Dendritic cell treated with granulocyte-macrophage colony-stimulating factor and Interleukin-4, amounts not matched to agents 40 ng/mL and 50 ng/mL, for 4 days (primary cell): ENCODE data around the gene MYLK3.

Experiments used
- H3K27ac Mint-ChIP-seq: one replicate; pipeline ENCODE4 v1.8.0; 2022; ENCODE audit warnings: mild to moderate bottlenecking, mixed read lengths
- H3K27me3 Mint-ChIP-seq: one replicate; pipeline ENCODE4 v1.8.0; 2022; ENCODE audit warnings: mild to moderate bottlenecking, mixed read lengths
- H3K36me3 Mint-ChIP-seq: one replicate; pipeline ENCODE4 v1.8.0; 2022; ENCODE audit warnings: low read depth, mixed read lengths
- H3K4me1 Mint-ChIP-seq: one replicate; pipeline ENCODE4 v1.8.0; 2022; ENCODE audit warnings: low read depth, mixed read lengths
- H3K4me3 Mint-ChIP-seq: one replicate; pipeline ENCODE4 v1.8.0; 2022; ENCODE audit warnings: mild to moderate bottlenecking, moderate library complexity, mixed read lengths
- H3K9me3 Mint-ChIP-seq: one replicate; pipeline ENCODE4 v1.8.0; 2022; ENCODE audit warnings: mixed read lengths
- intact Hi-C: fragments of 100-400 bp; cut with micrococcal nuclease; formaldehyde crosslinking; loops from one replicate; pipeline ENCODE4 v1.15.0; 2022

MYLK3 gene

GRCh38 chr16:46777804-46778203 lies 29.7 kb upstream of the MYLK3 start:
- intact Hi-C loops = no loop called here
- H3K4me1 Mint-ChIP-seq = peaks cover 12% of the 10 kb centered on the region
- H3K27me3 Mint-ChIP-seq = no peaks in the 10 kb centered on the region
- H3K36me3 Mint-ChIP-seq = no peaks in the 10 kb centered on the region
- H3K4me3 Mint-ChIP-seq = no peak overlapping the region
- no peaks in the 10 kb centered on the region for H3K9me3 Mint-ChIP-seq
- H3K27ac Mint-ChIP-seq = no peak overlapping the region

GRCh38 chr16:46775214-46775613 lies 27.1 kb upstream of the MYLK3 start:
- H3K27me3 Mint-ChIP-seq = no peaks in the 10 kb centered on the region
- peaks cover 19% of the 10 kb centered on the region for H3K4me1 Mint-ChIP-seq
- H3K36me3 Mint-ChIP-seq = no peaks in the 10 kb centered on the region
- no peaks in the 10 kb centered on the region for H3K9me3 Mint-ChIP-seq
- no peak overlapping the region for H3K4me3 Mint-ChIP-seq
- H3K27ac Mint-ChIP-seq = no peak overlapping the region
- intact Hi-C loops = no loop called here

- H3K27ac Mint-ChIP-seq = no peak overlapping the region
- H3K36me3 Mint-ChIP-seq = no peaks in the 10 kb centered on the region
- no peaks in the 10 kb centered on the region for H3K9me3 Mint-ChIP-seq
- no peak overlapping the region for H3K4me3 Mint-ChIP-seq
- intact Hi-C loops = no loop called here
- peaks cover 19% of the 10 kb centered on the region for H3K4me1 Mint-ChIP-seq
- no peaks in the 10 kb centered on the region for H3K27me3 Mint-ChIP-seq
Measured at GRCh38 chr16:46774743-46775177, 26.6 kb upstream of the MYLK3 start.

GRCh38 chr16:46772463-46772862 lies 24.3 kb upstream of the MYLK3 start:
- Mint-ChIP-seq H3K27ac (no peak overlapping the region), H3K36me3 (no peaks in the 10 kb centered on the region), H3K4me3 (no peak overlapping the region), H3K27me3 (no peaks in the 10 kb centered on the region), H3K9me3 (no peaks in the 10 kb centered on the region), H3K4me1 (peaks cover 19% of the 10 kb centered on the region)
- intact Hi-C loops = no loop called here

- Mint-ChIP-seq H3K4me3 (no peak overlapping the region), H3K27me3 (no peaks in the 10 kb centered on the region), H3K4me1 (peaks cover 20% of the 10 kb centered on the region), H3K27ac (no peak overlapping the region), H3K9me3 (no peaks in the 10 kb centered on the region), H3K36me3 (no peaks in the 10 kb centered on the region)
- intact Hi-C loops = no loop called here
Measured at GRCh38 chr16:46768809-46769208, 20.7 kb upstream of the MYLK3 start.

GRCh38 chr16:46765050-46765449 lies 16.9 kb upstream of the MYLK3 start:
- intact Hi-C loops = no loop called here
- Mint-ChIP-seq H3K27me3 (peaks cover 3% of the 10 kb centered on the region), H3K4me1 (peaks cover 13% of the 10 kb centered on the region), H3K27ac (no peak overlapping the region), H3K9me3 (no peaks in the 10 kb centered on the region), H3K36me3 (no peaks in the 10 kb centered on the region), H3K4me3 (no peak overlapping the region)

GRCh38 chr16:46763147-46763546 lies 15.0 kb upstream of the MYLK3 start:
- Mint-ChIP-seq H3K36me3 (no peaks in the 10 kb centered on the region), H3K27ac (no peak overlapping the region), H3K9me3 (no peaks in the 10 kb centered on the region), H3K4me3 (no peak overlapping the region), H3K4me1 (peaks cover 13% of the 10 kb centered on the region), H3K27me3 (peaks cover 3% of the 10 kb centered on the region)
- intact Hi-C loops = no loop called here

- Mint-ChIP-seq H3K27me3 (peaks cover 3% of the 10 kb centered on the region), H3K4me1 (peaks cover 13% of the 10 kb centered on the region), H3K4me3 (no peak overlapping the region), H3K36me3 (no peaks in the 10 kb centered on the region), H3K27ac (no peak overlapping the region), H3K9me3 (no peaks in the 10 kb centered on the region)
- intact Hi-C loops = no loop called here
Measured at GRCh38 chr16:46762583-46762982, 14.4 kb upstream of the MYLK3 start.

GRCh38 chr16:46759309-46759708 lies 11.2 kb upstream of the MYLK3 start:
- Mint-ChIP-seq H3K9me3 (no peaks in the 10 kb centered on the region), H3K27ac (no peak overlapping the region), H3K36me3 (no peaks in the 10 kb centered on the region), H3K27me3 (peaks cover 3% of the 10 kb centered on the region), H3K4me3 (no peak overlapping the region), H3K4me1 (peaks cover 8% of the 10 kb centered on the region)
- intact Hi-C loops = no loop called here

GRCh38 chr16:46757339-46758050 lies 9.4 kb upstream of the MYLK3 start:
- H3K4me3 Mint-ChIP-seq = no peak overlapping the region
- H3K27me3 Mint-ChIP-seq = peaks cover 3% of the 10 kb centered on the region
- no peak overlapping the region for H3K27ac Mint-ChIP-seq
- H3K36me3 Mint-ChIP-seq = no peaks in the 10 kb centered on the region
- peaks cover 8% of the 10 kb centered on the region for H3K4me1 Mint-ChIP-seq
- H3K9me3 Mint-ChIP-seq = no peaks in the 10 kb centered on the region
- intact Hi-C loops = no loop called here

- no peak overlapping the region for H3K4me3 Mint-ChIP-seq
- no peaks in the 10 kb centered on the region for H3K36me3 Mint-ChIP-seq
- no peaks in the 10 kb centered on the region for H3K9me3 Mint-ChIP-seq
- peaks cover 3% of the 10 kb centered on the region for H3K27me3 Mint-ChIP-seq
- intact Hi-C loops = no loop called here
- H3K4me1 Mint-ChIP-seq = peaks cover 8% of the 10 kb centered on the region
- H3K27ac Mint-ChIP-seq = no peak overlapping the region
Measured at GRCh38 chr16:46756772-46757171, 8.6 kb upstream of the MYLK3 start.

- no peaks in the 10 kb centered on the region for H3K36me3 Mint-ChIP-seq
- intact Hi-C loops = no loop called here
- no peaks in the 10 kb centered on the region for H3K9me3 Mint-ChIP-seq
- no peaks in the 10 kb centered on the region for H3K27me3 Mint-ChIP-seq
- peak overlapping the region; percentile 12 for H3K27ac Mint-ChIP-seq
- peaks cover 17% of the 10 kb centered on the region for H3K4me1 Mint-ChIP-seq
- no peak overlapping the region for H3K4me3 Mint-ChIP-seq
Measured at GRCh38 chr16:46753015-46753414, 4.9 kb upstream of the MYLK3 start.

GRCh38 chr16:46751381-46751780 lies 3.2 kb upstream of the MYLK3 start:
- H3K36me3 Mint-ChIP-seq = no peaks in the 10 kb centered on the region
- H3K27me3 Mint-ChIP-seq = no peaks in the 10 kb centered on the region
- intact Hi-C loops = no loop called here
- H3K27ac Mint-ChIP-seq = no peak overlapping the region
- peaks cover 18% of the 10 kb centered on the region for H3K4me1 Mint-ChIP-seq
- no peaks in the 10 kb centered on the region for H3K9me3 Mint-ChIP-seq
- H3K4me3 Mint-ChIP-seq = no peak overlapping the region

- Mint-ChIP-seq H3K4me3 (no peak overlapping the region), H3K9me3 (no peaks in the 10 kb centered on the region), H3K36me3 (no peaks in the 10 kb centered on the region), H3K27me3 (no peaks in the 10 kb centered on the region), H3K27ac (no peak overlapping the region), H3K4me1 (peaks cover 10% of the 10 kb centered on the region)
- intact Hi-C loops = no loop called here
Measured at GRCh38 chr16:46748775-46749705, 896 bp upstream of the MYLK3 start.
